DMS153 (cell line): ENCODE data around the gene MAN1A2.

ENCODE experiments used
- DNase-seq: peaks from one replicate; lab custom pipeline; 2025; lab: John Stamatoyannopoulos, UW

Gene MAN1A2

DNA sequence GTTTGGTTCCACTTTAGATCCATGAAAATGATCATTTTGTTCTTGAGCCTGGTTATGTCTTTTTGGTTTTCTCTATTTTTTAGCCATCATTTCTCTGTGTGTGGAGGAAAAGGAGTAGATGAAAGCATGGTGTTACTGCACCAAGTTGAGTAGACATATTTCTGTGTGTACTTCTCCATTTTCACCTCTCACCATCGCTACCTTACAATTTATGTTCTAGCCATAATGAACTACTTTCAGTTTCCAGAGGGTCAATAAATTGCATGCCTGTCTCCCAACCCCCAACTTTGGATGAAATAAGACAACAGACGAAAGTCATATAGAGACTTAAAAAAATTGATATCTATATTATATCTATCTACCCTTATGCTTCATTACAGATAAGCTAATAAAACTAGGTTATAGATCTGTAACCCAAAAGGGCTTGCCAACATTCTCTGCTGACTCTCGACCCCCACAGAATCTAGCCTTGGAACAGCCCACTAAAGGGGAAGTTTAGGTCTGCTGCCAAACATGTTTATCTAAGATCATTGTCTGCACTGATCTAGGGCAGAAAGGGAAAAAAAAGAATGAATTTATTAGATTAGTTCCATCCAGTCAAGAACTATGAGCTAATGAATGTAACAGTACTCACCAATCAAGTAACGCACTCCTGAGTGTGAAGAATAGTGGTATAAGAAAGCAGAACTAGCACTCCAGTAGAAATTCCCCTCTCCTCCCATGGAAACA is 7.5 kb upstream of the MAN1A2 start:
- DNase-seq, result no peak

- DNase-seq, result no peak
These were observed 4.3 kb upstream of the MAN1A2 start for GRCh38 chr1:117362986-117363385.

DNA sequence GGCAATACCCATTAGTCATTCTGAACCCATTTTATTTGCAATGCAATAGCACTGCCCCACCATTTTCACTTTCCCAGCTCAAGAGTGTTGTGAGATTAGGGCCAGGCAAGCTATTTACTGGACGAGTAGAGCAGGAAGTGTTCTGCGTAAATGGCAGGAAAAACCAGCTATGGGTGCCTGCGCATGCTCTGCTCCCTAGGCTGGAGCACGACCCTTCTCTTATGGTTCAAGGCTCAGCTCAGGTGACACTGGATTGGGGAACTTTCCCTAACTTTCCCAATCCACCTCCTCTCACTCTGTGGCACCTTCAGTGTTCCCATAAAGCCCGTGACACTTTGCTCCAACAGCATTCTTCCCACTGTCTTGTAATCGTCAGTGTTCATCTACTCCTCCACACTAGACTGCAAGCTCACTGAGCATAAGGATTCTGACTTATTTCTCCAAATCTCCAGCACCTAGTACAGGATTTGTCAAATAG is 3.6 kb upstream of the MAN1A2 start:
- DNase-seq, result peak; percentile 61

GRCh38 chr1:117364240-117364639 is 3.0 kb upstream of the MAN1A2 start:
- DNase-seq, result no peak

GRCh38 chr1:117365350-117366176 is 1.7 kb upstream of the MAN1A2 start:
- no peak for DNase-seq

DNA sequence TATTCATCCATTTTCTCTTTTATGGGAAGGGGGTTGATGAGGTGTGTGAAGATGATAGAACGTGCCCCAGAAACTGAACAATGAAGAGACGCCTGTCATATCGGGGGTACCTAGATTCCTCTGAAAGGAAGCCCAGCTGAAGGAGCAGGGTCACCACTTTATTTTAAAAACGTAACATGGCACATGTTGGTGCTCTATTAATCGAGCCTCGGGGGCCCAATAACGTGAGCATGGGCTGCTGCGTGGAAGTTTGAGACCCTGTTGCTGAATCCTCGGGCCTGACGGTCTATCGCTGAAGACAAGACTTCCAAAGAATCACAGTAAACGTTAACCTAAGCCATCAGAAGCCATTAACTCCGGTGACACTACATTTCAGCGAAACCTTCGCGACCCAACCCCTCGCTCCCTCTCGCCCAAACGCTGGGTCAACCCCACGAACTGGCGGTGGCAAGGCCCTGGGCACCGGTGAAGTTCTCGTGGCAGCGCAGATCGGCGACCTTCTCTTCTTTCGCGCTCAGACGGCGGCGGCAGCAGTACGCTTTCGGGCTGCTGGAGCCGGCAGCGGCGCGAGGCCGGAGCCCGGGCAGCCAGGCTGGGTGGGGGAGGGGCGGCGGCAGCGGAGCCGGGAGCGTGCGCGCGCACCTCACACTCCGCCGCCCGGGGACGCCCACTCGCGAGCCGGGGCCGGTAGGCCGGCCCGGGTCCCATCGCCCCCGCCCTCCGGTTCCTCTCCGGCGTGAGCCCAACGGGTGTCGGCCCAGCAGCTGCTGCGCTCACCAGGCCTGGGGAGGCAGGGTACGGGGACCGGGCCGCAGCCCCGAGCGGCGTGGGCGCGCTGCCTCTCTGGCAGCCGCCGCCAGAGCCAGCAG is 838 bp upstream of the MAN1A2 start:
- DNase-seq, result peak; percentile 59

DNA sequence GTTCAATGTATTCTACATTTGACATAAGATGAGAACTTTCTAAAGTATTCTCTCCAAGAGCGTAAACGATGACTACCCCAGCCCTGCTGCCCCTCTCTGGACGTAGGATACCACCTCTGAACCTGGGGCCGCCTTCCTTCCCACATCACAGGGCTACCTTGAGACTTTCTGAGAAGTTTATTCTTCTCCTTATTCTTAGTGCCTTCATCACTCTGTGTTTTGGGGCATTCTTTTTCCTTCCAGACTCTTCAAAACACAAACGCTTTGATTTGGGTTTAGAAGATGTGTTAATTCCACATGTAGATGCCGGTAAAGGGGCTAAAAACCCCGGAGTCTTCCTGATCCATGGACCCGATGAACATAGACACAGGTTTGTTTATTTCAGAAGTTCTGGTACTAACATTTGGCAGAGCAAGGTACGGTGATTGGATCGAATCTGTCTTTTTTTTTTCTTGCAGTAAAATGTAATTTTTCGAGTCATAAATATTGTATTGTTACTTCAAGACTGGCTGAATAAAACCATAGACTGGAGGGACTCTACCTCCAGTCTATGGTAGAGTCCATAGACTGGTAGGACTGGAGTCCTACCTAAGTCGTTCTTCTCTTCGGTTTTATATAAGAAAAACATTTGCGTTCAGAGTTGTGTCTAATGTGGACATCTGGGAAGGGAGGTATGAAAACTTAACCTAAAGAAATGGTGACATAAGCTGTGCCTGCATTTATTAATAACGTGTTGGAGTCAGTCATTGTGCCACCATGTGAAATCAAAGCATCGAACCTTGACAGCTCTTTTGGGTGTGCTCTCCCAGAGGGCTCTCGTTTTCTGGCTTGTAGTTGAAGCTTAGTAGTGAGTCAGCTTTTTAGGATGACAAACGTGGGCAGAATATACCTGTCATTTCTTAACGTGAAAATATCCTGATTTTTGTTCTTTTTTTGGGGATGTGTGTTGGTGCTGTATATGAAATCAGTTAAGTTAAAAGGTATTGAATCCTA is 1.2 kb downstream of the MAN1A2 start:
- DNase-seq, result no peak

GRCh38 chr1:117370071-117370470 is 2.8 kb downstream of the MAN1A2 start:
- DNase-seq, result no peak

- no peak for DNase-seq
These were observed 3.3 kb downstream of the MAN1A2 start for GRCh38 chr1:117370509-117370908.

- DNase-seq, result no peak
These were observed 4.3 kb downstream of the MAN1A2 start for GRCh38 chr1:117371441-117372151.

- no peak for DNase-seq
These were observed 5.7 kb downstream of the MAN1A2 start for GRCh38 chr1:117372863-117373412.

- DNase-seq, result no peak
These were observed 6.7 kb downstream of the MAN1A2 start for GRCh38 chr1:117373932-117374331.

DNA sequence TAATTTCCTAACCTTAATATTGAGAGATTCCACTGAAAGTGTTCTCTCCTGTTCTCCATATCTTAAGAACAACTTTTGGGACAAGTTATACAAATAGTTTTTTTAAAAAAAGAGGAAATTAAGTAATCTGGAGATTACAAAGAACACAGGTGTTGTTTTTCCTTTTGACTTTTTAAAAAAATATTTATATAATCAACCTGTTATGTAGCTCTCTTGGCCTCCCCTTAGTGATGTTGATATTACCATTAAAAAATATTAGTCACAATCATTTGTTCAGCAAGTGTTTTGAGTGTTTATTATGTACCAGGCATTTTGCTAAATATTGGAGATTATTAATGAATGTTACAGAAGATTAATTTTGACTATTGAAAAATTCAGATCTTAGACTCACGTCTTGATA is 8.1 kb downstream of the MAN1A2 start:
- no peak for DNase-seq

- DNase-seq, result no peak
These were observed 19.9 kb downstream of the MAN1A2 start for GRCh38 chr1:117387060-117387633.

DNA sequence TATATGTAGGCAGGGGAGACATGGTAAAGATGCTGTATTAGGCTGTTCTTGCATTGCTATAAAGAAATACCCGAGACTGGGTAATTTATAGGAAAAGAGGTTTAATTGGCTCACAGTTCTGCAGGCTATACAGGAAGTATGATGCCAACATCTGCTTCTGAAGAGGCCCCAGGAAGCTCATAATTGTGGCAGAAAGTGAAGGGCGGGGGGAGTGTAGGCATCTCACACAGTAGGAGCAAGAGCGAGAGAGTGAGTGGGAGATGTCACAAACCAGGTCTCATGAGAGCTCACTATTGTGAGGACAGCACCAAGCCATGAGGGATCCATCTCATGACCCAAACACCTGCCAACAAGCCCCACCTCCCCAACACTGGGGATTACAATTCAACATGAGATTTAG is 21.1 kb downstream of the MAN1A2 start:
- no peak for DNase-seq

DNA sequence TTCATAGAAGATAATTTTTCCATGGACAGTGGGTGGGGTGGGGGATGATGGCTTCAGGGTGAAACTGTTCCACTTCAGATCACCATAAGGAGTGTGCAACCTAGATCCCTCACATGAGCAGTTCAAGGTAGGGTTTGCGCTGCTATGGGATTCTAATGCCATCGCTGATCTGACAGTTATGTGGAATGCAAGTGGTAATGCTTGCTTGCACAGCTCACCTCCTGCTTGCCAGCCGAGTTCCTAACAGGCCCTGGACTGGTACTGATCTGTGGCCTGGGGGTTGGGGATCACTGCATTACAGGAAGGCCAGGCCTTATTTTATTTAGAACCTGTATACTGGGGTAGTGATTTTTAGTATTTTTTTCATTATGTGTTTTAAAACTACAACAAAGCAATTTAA is 22.0 kb downstream of the MAN1A2 start:
- DNase-seq, result no peak

DNA sequence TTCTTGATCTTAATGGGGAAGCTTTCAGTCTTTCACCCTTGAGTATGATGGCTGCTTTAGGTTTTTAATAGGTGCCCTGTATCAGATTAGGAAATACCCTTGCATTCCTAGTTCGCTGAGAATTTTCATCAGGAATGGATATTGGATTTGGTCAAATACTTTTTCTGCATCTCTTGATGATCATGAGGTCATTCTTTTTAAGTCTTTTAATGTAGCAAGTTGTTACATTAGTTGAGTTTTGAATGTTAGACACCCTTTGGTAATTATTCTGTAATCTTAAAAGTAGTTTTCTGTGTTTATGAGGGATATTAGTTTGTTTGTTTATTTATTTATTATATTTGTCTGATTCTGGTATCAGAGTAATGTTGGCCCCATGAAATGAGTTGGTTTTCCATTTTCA is 22.5 kb downstream of the MAN1A2 start:
- DNase-seq, result no peak

DNA sequence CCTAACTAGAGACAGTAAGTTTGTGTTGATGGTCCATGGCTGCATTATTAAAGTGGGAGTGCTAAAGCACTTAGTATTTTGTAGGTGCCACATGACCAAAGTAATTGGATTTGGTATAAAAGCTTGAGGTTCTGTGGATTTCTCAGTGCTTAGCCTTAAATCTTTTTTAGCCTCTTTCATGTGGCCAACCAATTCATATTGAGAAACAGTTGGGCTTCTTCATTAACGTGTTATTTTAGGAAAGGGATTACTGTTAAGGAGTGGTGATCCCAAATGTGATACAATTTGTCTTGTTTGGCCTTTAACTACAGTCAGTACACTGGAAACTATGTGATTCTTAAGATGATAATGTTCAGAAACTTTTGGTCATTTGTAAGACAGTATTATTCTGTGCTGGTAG is 25.5 kb downstream of the MAN1A2 start:
- DNase-seq, result no peak

DNA sequence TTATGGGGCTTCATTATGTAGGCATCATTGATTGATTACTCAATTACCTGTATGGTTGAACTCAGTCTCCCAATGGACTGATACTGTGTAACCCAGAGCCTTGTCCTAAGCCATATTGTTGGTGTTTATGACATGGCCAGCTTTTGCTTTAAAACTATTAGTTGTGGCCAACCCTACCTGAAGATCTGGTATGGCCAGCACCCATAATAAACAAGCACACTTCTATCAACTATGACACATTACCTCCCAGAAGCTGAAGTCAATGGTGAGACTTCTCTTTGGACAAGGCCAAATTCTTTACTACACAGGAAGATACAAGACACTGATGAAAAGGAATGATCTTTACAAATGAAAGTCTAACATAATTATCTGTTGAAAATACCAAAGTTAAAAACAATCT is 28.8 kb downstream of the MAN1A2 start:
- DNase-seq, result no peak

GRCh38 chr1:117396636-117397035 is 29.4 kb downstream of the MAN1A2 start:
- peak; percentile 32 for DNase-seq
